ENCODE data around the gene CAB39L.

The CAB39L gene

GRCh38 chr13:49407068-49407467 lies 36.8 kb downstream of the CAB39L start:
- H3K4me3 ChIP-seq (ENCODE audit: low read depth, low read length) = no peak overlapping the region
- no peak for TF ChIP-seq CTCF (IDR thresholded peaks at IDR 0.05; ENCODE audit: control insufficient read depth, extremely low read depth, insufficient read depth)
- DNase-seq (ENCODE audit: low read depth) = no peak

DNA sequence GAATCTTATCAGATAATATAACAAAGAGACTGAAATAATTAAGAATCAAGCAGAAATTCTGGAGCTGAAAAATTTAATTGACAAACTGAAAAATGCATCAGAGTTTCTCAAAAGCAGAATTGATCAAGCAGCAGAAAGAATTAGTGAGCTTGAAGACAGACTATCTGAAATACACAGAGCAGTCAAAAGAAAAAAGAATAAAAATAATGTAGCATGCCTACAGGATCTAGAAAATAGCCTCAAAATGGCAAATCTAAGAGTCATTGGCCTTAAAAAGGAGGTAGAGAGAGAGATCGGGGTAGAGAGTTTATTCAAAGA lies 39.2 kb downstream of the CAB39L start:
- H3K4me3 ChIP-seq (ENCODE audit: low read depth, low read length) = no peak overlapping the region
- DNase-seq (ENCODE audit: low read depth) = no peak
- TF ChIP-seq CTCF (IDR thresholded peaks at IDR 0.05; ENCODE audit: control insufficient read depth, extremely low read depth, insufficient read depth) = no peak

GRCh38 chr13:49403996-49404702 lies 39.7 kb downstream of the CAB39L start:
- no peak for TF ChIP-seq CTCF (IDR thresholded peaks at IDR 0.05; ENCODE audit: control insufficient read depth, extremely low read depth, insufficient read depth)
- no peak overlapping the region for H3K4me3 ChIP-seq (ENCODE audit: low read depth, low read length)
- DNase-seq (ENCODE audit: low read depth) = no peak

DNA sequence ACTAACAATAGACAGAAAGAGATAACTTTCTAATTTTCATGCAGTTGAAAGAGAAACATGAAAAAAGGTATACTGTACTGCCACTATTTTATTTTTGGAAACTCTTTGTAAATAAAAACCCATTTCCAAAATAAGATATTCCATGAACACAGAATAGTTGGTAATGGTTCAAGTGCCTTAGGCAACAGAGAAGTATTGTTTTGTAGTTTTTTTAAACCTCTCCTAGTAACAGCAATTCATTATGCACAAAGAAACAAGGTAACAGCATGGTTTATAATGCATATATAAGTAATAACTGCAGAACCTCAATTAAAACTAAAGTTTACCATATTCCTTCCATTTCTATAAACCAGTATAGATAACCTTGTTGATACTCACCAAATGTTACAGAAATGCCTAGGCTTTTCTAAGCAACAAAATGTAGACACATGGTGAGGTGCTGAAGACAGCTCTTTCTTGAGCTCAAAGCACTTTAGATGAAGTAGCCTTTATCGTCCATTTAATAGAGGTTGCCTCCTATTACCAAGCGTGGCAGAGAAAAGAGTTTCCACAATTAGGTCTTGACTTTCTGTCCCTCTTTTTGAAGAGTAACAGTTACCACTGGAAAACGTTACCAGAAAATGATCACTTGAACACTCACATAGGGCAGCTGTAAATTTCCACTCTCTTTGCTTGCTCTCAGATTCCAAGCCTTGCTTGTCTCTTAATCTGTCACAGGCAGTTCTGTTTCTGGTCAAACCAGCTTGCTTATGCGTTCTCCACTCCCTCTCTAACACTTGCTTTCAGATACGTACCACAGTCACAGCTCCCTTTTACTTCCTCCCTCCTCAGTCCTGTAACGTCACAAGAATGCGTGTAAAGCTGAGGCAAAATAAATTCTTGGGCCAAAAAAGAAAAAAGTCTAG lies 42.9 kb downstream of the CAB39L start:
- H3K4me3 ChIP-seq (ENCODE audit: low read depth, low read length) = peak overlapping the region; percentile 82
- no peak for TF ChIP-seq CTCF (IDR thresholded peaks at IDR 0.05; ENCODE audit: control insufficient read depth, extremely low read depth, insufficient read depth)
- peak; percentile 95 for DNase-seq (ENCODE audit: low read depth)

DNA sequence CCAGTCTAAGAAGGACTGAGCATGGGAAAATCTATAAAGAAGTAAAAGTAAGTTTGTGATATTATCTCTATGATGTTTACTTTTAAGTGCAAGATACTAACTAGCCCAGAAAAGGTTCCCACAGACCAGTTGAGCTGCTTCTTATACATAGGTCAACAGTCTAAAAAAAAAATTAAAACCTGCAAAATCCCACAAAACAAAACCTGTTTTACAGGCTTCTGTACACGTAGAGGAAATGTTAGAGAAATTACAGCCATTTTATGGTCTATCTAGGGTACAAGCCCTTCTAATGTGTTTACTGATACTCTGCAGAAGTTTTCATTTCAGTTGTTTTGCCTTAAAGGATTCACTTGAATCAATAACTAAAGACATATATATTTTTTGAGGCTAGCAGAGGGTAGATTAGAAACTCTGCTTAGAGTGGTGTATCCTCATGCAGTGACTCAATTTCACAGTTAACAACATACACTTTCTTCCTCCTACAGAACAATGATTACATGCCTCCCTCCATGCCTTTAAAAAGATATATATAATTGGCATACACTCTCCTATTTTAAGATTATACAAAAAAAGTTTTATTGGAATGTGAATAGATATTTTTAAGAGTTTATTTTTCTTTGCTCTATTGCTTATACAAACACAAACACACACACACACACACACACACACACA lies 43.9 kb downstream of the CAB39L start:
- TF ChIP-seq CTCF (IDR thresholded peaks at IDR 0.05; ENCODE audit: control insufficient read depth, extremely low read depth, insufficient read depth) = no peak
- H3K4me3 ChIP-seq (ENCODE audit: low read depth, low read length) = peak overlapping the region; percentile 82
- DNase-seq (ENCODE audit: low read depth) = peak; percentile 99

GRCh38 chr13:49395878-49396380 lies 47.9 kb downstream of the CAB39L start:
- no peak for TF ChIP-seq CTCF (IDR thresholded peaks at IDR 0.05; ENCODE audit: control insufficient read depth, extremely low read depth, insufficient read depth)
- no peak overlapping the region for H3K4me3 ChIP-seq (ENCODE audit: low read depth, low read length)
- DNase-seq (ENCODE audit: low read depth) = no peak
